Measurements from ENCODE around the gene SLC9A9.

Gene SLC9A9

DNA sequence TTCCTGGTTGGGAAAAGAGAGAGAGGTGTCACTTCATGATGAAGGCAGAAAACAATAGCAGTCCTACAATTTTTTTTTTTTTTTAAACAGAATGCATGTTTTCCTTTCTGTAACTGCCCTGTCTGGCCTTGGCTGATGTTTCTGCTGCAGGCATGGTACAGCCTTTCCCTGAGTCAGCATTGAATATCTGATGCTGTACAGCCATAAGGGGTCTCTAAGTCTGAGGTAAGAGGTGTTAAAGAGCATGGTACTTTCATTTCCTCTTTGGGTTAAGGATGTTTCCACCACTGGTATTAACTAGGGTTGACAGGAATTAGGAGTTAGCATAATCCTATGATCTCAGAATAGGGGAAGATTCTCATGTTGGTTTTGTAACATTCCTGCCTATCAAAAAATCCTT, 581.3 kb downstream of the SLC9A9 start:
- no peak for DNase-seq

DNA sequence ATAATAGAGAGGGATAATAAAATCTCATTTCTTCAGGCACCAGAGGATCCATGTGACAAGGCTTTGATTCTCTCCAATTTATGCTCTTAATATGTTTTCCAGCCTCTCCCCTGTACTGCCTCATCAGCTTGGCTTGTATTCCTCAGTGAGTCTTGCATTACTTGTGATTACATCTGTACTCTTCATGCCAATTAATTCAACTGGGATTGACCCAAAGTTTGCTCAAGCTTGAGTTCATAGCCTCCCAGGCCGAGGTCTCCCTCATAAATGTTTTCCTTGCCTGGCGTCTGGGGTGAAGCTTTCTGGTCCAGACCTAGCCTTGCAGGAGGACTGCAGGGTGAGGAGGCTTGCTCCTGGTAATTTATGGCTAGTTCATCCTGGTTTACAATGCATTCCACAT, 581.8 kb downstream of the SLC9A9 start:
- DNase-seq: no peak

- DNase-seq: no peak
Measured at GRCh38 chr3:143265501-143266070, 582.7 kb downstream of the SLC9A9 start.

DNA sequence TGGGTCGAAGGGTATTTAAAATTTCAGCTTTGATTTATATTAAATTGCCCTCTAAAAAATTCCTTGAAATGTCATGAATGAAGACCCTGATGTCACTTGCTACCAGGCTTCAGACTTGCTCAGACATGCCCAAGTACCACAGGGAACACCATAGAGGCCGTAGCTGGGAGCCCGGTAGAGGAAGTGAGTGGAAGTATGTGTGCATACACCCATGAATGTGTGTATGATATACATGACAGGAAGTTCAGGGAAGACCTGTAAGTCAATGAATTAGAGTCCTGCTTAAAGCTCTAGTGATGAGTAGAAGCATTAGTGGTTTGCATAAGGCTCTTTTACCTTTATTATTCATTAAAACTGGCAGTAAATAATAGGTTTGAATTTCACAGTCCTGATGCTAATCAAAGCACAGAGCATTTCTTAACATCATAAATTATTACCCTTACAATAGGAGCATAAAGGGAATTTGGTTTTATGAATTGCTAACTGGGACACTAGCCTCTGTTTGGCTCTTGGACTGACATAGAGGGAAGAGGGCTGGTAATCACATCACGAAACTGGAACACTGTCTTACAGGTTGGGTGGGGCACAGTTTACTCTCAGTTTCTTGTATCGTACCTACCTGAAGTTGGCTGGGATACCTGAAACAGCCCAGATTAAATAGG, 584.3 kb downstream of the SLC9A9 start:
- no peak for DNase-seq

DNA sequence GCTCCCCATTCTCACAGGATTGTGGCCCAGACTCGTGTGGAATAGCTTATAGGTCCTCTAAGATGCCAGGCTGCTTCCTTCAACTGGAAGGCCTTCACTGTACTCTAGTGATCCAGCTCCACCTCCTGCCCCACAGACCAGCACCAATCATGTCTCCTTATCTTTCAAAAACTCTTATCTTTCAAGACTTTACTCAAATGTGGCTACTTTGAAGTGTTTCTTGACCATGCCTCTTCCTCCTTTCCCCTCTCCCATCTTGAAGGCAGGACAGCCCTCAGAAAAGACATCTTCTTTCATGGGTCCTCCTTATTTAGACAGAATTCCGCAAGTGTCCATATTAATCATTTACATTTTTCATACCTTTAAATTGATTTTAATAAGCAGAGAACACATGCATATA, 586.4 kb downstream of the SLC9A9 start:
- DNase-seq: no peak

DNA sequence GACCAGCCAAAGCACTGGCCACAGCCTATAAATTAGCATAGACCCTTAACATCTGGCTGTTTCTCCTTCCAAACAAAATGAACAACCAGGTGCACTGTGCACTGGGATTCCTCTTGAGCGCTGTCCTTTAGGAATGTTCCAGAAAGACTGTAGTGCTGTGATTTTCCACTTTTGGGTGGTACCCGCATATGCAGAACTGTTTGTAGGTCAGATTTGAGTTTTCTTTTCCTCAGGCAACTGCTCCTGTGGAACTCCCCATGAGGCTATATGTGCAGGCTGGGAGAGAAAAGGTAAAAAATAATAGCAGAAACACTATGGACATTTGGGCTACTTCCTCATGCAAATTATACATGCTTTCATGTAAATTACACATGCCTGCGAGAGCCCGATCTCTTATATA, 589.6 kb downstream of the SLC9A9 start:
- DNase-seq: no peak

GRCh38 chr3:143256416-143256815, 591.9 kb downstream of the SLC9A9 start:
- DNase-seq: no peak

DNA sequence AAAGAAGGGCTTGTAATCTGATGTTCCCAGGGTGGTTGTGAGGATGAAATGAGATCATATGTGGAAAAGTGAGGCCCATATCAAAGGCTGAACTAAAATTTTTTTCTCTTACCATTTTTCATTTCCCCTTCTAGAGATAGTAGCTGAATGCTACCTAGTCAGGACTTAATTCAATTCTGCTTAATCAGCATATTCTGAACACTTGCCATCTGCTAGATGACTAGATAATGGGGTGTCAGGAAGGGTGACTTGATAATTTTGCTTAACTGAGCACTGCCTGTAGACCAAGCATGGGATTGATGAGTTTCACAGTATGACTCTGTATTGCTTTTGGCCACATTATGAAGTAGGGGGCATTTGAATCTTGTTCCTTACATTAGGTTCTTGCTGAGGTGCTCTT, 592.5 kb downstream of the SLC9A9 start:
- DNase-seq: no peak

- DNase-seq: no peak
Measured at GRCh38 chr3:143252931-143253330, 595.3 kb downstream of the SLC9A9 start.

- no peak for DNase-seq
Measured at GRCh38 chr3:143249014-143249413, 599.3 kb downstream of the SLC9A9 start.

DNA sequence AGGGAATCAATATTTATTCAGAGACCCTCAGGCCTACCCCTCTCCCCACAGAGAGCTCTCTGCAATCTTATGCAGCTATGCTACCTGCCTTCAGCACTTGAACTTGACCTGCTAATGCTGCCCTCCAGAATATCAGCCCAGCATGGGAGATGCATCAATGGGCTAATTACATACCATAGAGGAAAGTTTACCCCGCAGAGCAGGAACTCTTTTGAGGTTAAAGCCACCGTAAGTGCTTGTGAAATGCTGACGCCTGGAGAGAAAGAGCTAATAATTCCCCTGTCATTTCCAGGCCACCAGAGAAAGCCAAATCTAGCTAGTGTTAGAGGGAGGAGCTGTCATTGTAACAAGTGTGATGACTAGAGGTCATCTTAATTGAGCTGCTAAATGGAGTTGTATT, 601.2 kb downstream of the SLC9A9 start:
- DNase-seq: no peak

GRCh38 chr3:143245692-143246091, 602.6 kb downstream of the SLC9A9 start:
- DNase-seq: no peak

- DNase-seq: no peak
Measured at GRCh38 chr3:143244516-143245063, 603.7 kb downstream of the SLC9A9 start.

DNA sequence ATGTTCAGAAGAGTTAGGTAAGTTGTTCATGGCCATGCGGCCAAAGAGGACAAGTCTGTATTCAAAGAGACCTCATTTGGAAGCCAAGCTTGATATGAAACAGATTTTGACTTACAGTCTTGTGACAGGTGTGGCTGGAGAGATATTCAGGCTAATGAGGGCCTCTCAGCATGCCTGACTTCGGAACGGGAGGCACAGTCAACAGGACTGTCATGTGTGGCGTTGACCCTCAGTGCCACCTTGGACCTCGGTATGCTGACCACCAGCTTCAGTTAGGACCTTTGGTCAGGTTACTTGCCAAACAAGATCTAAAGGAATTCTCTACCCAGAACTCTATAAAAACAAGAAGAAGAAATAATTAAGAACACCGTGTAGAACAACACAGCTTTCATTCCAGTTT, 604.6 kb downstream of the SLC9A9 start:
- no peak for DNase-seq

- DNase-seq: no peak
Measured at GRCh38 chr3:143242691-143243090, 605.6 kb downstream of the SLC9A9 start.

DNA sequence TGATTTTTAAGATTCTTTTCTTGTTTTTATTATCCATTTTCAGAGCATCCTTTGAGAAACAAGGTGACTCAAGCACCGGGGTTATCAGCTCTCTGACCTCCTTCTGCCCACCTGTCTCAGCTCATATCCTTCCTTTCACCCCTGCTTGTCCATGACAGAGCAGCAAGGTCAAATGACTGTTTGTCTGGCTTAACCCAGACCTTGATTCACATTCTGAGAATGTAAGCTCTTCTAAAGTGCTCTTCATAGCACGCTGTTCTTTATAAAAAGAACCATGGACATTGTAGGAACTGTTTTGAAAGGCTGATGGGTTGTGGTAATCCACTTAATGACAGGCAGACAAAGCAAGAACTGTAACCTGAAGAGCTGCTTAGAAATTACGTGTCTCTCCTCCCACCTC, 606.2 kb downstream of the SLC9A9 start:
- DNase-seq: no peak

- DNase-seq: no peak
Measured at GRCh38 chr3:143241481-143241951, 606.8 kb downstream of the SLC9A9 start.

DNA sequence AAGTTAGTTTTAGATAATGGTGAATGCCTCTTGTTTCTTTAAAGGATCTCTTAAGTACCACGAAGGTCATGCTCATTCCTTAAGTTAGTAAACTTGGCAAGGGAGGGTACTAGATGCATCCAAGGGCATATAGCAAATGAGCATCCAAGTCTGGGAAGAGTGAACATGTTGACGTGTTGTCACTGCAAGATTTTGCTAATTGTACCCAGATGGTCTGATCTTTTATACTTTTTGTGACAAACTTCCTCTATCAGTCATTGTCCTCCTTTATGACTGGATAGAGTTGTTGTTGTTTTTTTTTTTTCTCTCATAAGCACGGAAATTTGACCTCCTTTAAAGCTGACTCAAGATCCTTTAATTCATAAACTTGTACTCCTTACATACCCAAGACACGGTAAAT, 607.4 kb downstream of the SLC9A9 start:
- DNase-seq: no peak

- no peak for DNase-seq
Measured at GRCh38 chr3:143239031-143239430, 609.2 kb downstream of the SLC9A9 start.

DNA sequence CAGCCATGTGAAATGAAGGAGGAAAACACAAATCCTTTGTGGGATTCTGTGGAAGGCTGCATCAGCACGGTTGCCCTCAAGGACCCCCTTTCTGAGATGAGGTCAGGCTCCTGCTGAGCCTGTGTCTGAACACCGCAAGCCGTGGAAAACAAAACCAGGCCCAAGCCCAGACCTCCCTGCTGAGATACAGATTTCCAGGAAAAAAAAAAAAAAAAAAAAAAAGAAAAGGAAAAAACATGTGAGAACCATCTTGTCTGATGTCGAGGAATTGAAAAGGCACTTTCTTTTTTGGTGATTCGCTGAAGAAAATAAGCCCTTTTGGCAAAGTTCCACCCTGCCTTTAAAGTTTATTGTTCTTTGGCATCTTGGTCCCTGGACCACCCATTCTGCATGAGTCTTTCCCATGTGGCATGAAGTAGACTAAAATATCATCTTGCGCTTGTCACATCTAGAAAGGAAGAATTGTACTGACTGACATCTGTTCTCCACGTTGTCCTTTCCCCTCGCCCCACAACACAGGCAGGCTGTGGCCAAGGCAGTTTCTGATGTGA, 611.1 kb downstream of the SLC9A9 start:
- no peak for DNase-seq

GRCh38 chr3:143236226-143236964, 611.9 kb downstream of the SLC9A9 start:
- no peak for DNase-seq

DNA sequence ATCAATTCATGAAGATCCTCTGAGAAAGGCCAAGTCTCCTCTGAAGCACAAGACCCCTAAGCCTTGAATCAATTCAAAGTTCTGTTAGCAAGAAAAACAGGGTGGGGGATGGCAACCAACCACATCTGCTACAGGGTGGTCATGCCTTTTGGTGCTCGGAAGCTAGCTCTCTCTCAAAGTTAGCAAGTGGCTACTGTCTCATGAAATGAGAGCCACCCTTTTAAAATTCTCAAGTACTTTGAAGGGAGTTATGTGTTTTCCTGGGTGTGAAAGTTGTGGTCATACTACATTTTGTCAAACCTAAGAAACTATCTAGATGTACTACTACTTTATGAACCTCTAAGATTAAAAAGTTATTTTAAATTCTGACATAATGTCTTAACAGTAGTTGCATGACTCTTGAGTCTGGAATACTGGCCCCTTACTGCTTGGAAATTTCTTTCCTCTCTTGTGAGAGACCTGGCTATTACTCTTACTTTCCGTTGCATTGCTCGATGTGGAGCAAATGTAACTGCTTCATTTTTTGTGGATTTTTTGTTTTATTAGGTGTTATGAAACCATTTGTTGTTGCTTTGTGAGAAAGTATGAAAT, 612.6 kb downstream of the SLC9A9 start:
- DNase-seq: no peak

- no peak for DNase-seq
Measured at GRCh38 chr3:143234526-143234925, 613.7 kb downstream of the SLC9A9 start.

Measured in GOT3 (cell line).